ENCODE measurements around the gene DIRAS3. TPM values are rescaled to one million over a fixed set of nuclear protein-coding genes. Genes with fewer than 3 reads are reported as not detected.
"Not testable (repeated sequence)": the region's sequence is repeated elsewhere in the genome, so short reads cannot be mapped to it uniquely, and the experiment has no call there.

The DIRAS3 gene
- total RNA-seq, 2 experiments from 2014 or later: not detected

DNA sequence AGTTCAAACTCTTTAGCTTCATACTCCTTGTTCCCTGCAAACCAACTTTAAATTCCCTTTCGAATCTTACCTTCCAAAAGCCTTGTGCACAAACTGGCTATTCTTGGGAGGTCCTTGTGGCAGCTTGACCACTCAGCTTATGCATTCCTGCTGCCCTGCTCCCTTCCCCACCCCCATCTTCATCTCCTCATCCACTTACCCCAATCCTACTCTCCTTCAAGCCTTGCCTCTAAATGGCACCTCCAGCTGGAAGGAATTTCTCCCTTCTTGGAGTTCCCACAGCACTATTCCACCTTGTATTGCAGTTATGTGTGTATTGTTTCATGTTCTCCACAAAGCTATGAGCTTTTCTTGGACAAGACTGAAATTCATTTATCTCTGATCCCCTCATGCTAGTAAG, 15.3 kb upstream of the DIRAS3 start:
- BruUV-seq (replicated peaks): no TSS peak
- no peaks in the 10 kb centered on the region for H3K79me2 ChIP-seq (ENCODE audit: insufficient read depth, low read depth, low read length)
- H3K9me3 ChIP-seq (ENCODE audit: low read length): no peaks in the 10 kb centered on the region
- TF ChIP-seq, protein P1, sequence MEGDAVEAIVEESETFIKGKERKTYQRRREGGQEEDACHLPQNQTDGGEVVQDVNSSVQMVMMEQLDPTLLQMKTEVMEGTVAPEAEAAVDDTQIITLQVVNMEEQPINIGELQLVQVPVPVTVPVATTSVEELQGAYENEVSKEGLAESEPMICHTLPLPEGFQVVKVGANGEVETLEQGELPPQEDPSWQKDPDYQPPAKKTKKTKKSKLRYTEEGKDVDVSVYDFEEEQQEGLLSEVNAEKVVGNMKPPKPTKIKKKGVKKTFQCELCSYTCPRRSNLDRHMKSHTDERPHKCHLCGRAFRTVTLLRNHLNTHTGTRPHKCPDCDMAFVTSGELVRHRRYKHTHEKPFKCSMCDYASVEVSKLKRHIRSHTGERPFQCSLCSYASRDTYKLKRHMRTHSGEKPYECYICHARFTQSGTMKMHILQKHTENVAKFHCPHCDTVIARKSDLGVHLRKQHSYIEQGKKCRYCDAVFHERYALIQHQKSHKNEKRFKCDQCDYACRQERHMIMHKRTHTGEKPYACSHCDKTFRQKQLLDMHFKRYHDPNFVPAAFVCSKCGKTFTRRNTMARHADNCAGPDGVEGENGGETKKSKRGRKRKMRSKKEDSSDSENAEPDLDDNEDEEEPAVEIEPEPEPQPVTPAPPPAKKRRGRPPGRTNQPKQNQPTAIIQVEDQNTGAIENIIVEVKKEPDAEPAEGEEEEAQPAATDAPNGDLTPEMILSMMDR (conservative IDR thresholded peaks at IDR 0.05; ENCODE audit: low read length): no peak
- TF ChIP-seq EZH2phosphoT487 (IDR thresholded peaks at IDR 0.05; ENCODE audit: borderline replicate concordance, low read depth, low read length): no peak
- no peak overlapping the region for H3K4me3 ChIP-seq (ENCODE audit: low read depth, low read length, poor library complexity, severe bottlenecking)
- no peak overlapping the region for H3K4me2 ChIP-seq (ENCODE audit: low read length)
- no peaks in the 10 kb centered on the region for H4K20me1 ChIP-seq (ENCODE audit: insufficient read depth, low read length)
- intact Hi-C loops (cut with micrococcal nuclease; ENCODE audit: unreplicated experiment): no loop called here
- CTCF ChIA-PET (ENCODE audit: unreplicated experiment): no interaction called here
- H3K36me3 ChIP-seq (ENCODE audit: insufficient read depth, low read length): no peaks in the 10 kb centered on the region
- H2AFZ ChIP-seq (ENCODE audit: low read length): no peak overlapping the region
- POLR2A ChIA-PET: interaction anchor here (1.2 kb wide), 1 partner anchor 122 kb away, joined by 3 read pairs; no protein-coding TSS in a partner anchor
- H3K27ac ChIP-seq (ENCODE audit: low read depth, low read length, poor library complexity, severe bottlenecking): no peak overlapping the region
- H3K9me2 ChIP-seq (ENCODE audit: insufficient read depth, low read length): no peaks in the 10 kb centered on the region
- no peak for DNase-seq (ENCODE audit: low spot score)
- no peaks in the 10 kb centered on the region for H3K4me1 ChIP-seq (ENCODE audit: insufficient read depth, low read length, poor library complexity, severe bottlenecking)

GRCh38 chr1:68058053-68058452, 7.6 kb upstream of the DIRAS3 start:
- intact Hi-C loops (cut with micrococcal nuclease; ENCODE audit: unreplicated experiment); CTCF ChIA-PET (ENCODE audit: unreplicated experiment); H4K20me1 ChIP-seq (ENCODE audit: insufficient read depth, low read length); H2AFZ ChIP-seq (ENCODE audit: low read length); BruUV-seq (replicated peaks); H3K4me2 ChIP-seq (ENCODE audit: low read length); H3K4me3 ChIP-seq (ENCODE audit: low read depth, low read length, poor library complexity, severe bottlenecking); H3K27ac ChIP-seq (ENCODE audit: low read depth, low read length, poor library complexity, severe bottlenecking); H3K9me2 ChIP-seq (ENCODE audit: insufficient read depth, low read length); H3K4me1 ChIP-seq (ENCODE audit: insufficient read depth, low read length, poor library complexity, severe bottlenecking); H3K79me2 ChIP-seq (ENCODE audit: insufficient read depth, low read depth, low read length); POLR2A ChIA-PET; DNase-seq (ENCODE audit: low spot score); H3K36me3 ChIP-seq (ENCODE audit: insufficient read depth, low read length); H3K9me3 ChIP-seq (ENCODE audit: low read length): not testable (repeated sequence)

GRCh38 chr1:68057564-68057963, 7.1 kb upstream of the DIRAS3 start:
- Histone ChIP-seq H3K9me2 (ENCODE audit: insufficient read depth, low read length) (no peaks in the 10 kb centered on the region), H3K4me2 (ENCODE audit: low read length) (no peak overlapping the region), H3K27ac (ENCODE audit: low read depth, low read length, poor library complexity, severe bottlenecking) (no peak overlapping the region), H3K9me3 (ENCODE audit: low read length) (no peaks in the 10 kb centered on the region), H3K79me2 (ENCODE audit: insufficient read depth, low read depth, low read length) (no peaks in the 10 kb centered on the region), H4K20me1 (ENCODE audit: insufficient read depth, low read length) (no peaks in the 10 kb centered on the region), H3K4me1 (ENCODE audit: insufficient read depth, low read length, poor library complexity, severe bottlenecking) (no peaks in the 10 kb centered on the region), H2AFZ (ENCODE audit: low read length) (no peak overlapping the region), H3K36me3 (ENCODE audit: insufficient read depth, low read length) (no peaks in the 10 kb centered on the region), H3K4me3 (ENCODE audit: low read depth, low read length, poor library complexity, severe bottlenecking) (no peak overlapping the region)
- intact Hi-C loops (cut with micrococcal nuclease; ENCODE audit: unreplicated experiment): no loop called here
- ChIA-PET POLR2A (no interaction called here), CTCF (ENCODE audit: unreplicated experiment) (no interaction called here)
- DNase-seq (ENCODE audit: low spot score): no peak
- TF ChIP-seq, protein P1 (conservative IDR thresholded peaks at IDR 0.05; ENCODE audit: low read length): no peak
- TF ChIP-seq EZH2phosphoT487 (IDR thresholded peaks at IDR 0.05; ENCODE audit: borderline replicate concordance, low read depth, low read length): no peak
- BruUV-seq (replicated peaks): no TSS peak

All from OCI-LY7 (cell line).